NT2/D1 (cell line): ENCODE data around the gene FKBP14.
A peak's percentile ranks its signal among the peaks of the same experiment; 100 is the strongest.

Experiments used
- DNase-seq: peaks from one replicate; pipeline ENCODE4 v3.0.0-alpha.2; 2011; ENCODE audit warnings: low read depth, low spot score
- H3K27me3 ChIP-seq: 2 replicates; pipeline ENCODE4 v1.6.0; 2011; ENCODE audit warnings: mild to moderate bottlenecking; ENCODE audit not compliant: insufficient read length, insufficient read depth
- H3K36me3 ChIP-seq: 2 replicates; pipeline ENCODE4 v1.6.1; 2011; ENCODE audit warnings: mild to moderate bottlenecking, low read length, mixed read lengths; ENCODE audit not compliant: insufficient read depth, insufficient read length
- H3K4me1 ChIP-seq: 2 replicates; pipeline ENCODE4 v1.5.1; 2011; ENCODE audit not compliant: insufficient read depth, insufficient read length
- H3K4me3 ChIP-seq: 2 replicates; pipeline ENCODE4 v1.5.1; 2011; ENCODE audit warnings: low read depth; ENCODE audit not compliant: insufficient read length
- H3K9ac ChIP-seq: 2 replicates; pipeline ENCODE4 v1.6.0; 2011; ENCODE audit warnings: low read depth; ENCODE audit not compliant: insufficient read length
- H3K9me3 ChIP-seq: 2 replicates; pipeline ENCODE4 v1.5.1; 2011; ENCODE audit warnings: mild to moderate bottlenecking, low read length; ENCODE audit not compliant: insufficient read depth
- SUZ12 ChIP-seq: IDR thresholded peaks from 2 replicates; pipeline ENCODE4 v1.6.1; 2011; ENCODE audit not compliant: insufficient read length, insufficient read depth; ENCODE audit errors: extremely low read depth
- YY1 ChIP-seq: IDR thresholded peaks from 2 replicates; pipeline ENCODE4 v1.6.1; 2011; ENCODE audit not compliant: insufficient read length, insufficient read depth
- ZNF274 ChIP-seq: IDR thresholded peaks from 2 replicates; pipeline ENCODE4 v1.6.1; 2011; ENCODE audit warnings: mild to moderate bottlenecking, low read depth, low read length

FKBP14 gene

GRCh38 chr7:30001998-30002397 is 24.5 kb downstream of the FKBP14 start:
- TF ChIP-seq YY1 (no peak), ZNF274 (no peak), SUZ12 (no peak)
- peaks cover under 1% of the 10 kb centered on the region; the same call in 1 of the 2 replicates for H3K9me3 ChIP-seq
- no peaks in the 10 kb centered on the region for H3K36me3 ChIP-seq
- H3K4me1 ChIP-seq, result no peaks in the 10 kb centered on the region
- no peak overlapping the region for H3K4me3 ChIP-seq
- no peak for DNase-seq
- no peak overlapping the region for H3K9ac ChIP-seq
- H3K27me3 ChIP-seq, result no peaks in the 10 kb centered on the region

- Histone ChIP-seq H3K9ac (no peak overlapping the region), H3K27me3 (no peaks in the 10 kb centered on the region), H3K4me1 (no peaks in the 10 kb centered on the region), H3K9me3 (peaks cover 19% of the 10 kb centered on the region), H3K4me3 (no peak overlapping the region), H3K36me3 (no peaks in the 10 kb centered on the region)
- no peak for TF ChIP-seq YY1
- no peak for TF ChIP-seq SUZ12
- TF ChIP-seq ZNF274, result no peak
- no peak for DNase-seq
Measured at GRCh38 chr7:29998489-29998888, 28.0 kb downstream of the FKBP14 start.

GRCh38 chr7:29996321-29996720 is 30.2 kb downstream of the FKBP14 start:
- Histone ChIP-seq H3K4me3 (no peak overlapping the region), H3K4me1 (no peaks in the 10 kb centered on the region), H3K9me3 (peaks cover 27% of the 10 kb centered on the region), H3K27me3 (no peaks in the 10 kb centered on the region), H3K9ac (no peak overlapping the region), H3K36me3 (no peaks in the 10 kb centered on the region)
- TF ChIP-seq SUZ12 (no peak), ZNF274 (no peak), YY1 (no peak)
- no peak for DNase-seq

GRCh38 chr7:29995652-29996051 is 30.9 kb downstream of the FKBP14 start:
- no peaks in the 10 kb centered on the region for H3K27me3 ChIP-seq

GRCh38 chr7:29993140-29993539 is 33.4 kb downstream of the FKBP14 start:
- Histone ChIP-seq H3K27me3 (no peaks in the 10 kb centered on the region), H3K36me3 (no peaks in the 10 kb centered on the region), H3K9me3 (peaks cover 27% of the 10 kb centered on the region), H3K4me3 (no peak overlapping the region), H3K4me1 (no peaks in the 10 kb centered on the region), H3K9ac (no peak overlapping the region)
- TF ChIP-seq YY1, result no peak
- DNase-seq, result no peak

More at GRCh38 chr7:29995652-29996051, 30.9 kb downstream of the FKBP14 start:
- H3K9ac ChIP-seq, result no peak overlapping the region
- peaks cover 27% of the 10 kb centered on the region for H3K9me3 ChIP-seq
- no peak for TF ChIP-seq YY1
- no peak for TF ChIP-seq ZNF274
- TF ChIP-seq SUZ12, result no peak
- no peaks in the 10 kb centered on the region for H3K4me1 ChIP-seq
- H3K4me3 ChIP-seq, result no peak overlapping the region
- no peak for DNase-seq
- H3K36me3 ChIP-seq, result no peaks in the 10 kb centered on the region

GRCh38 chr7:29991937-29992336 is 34.6 kb downstream of the FKBP14 start:
- peaks cover 26% of the 10 kb centered on the region for H3K9me3 ChIP-seq
- H3K9ac ChIP-seq, result no peak overlapping the region
- TF ChIP-seq ZNF274, result no peak
- TF ChIP-seq YY1, result no peak
- TF ChIP-seq SUZ12, result no peak

GRCh38 chr7:29990931-29991330 is 35.6 kb downstream of the FKBP14 start:
- H3K36me3 ChIP-seq, result peaks cover 4% of the 10 kb centered on the region
- H3K4me1 ChIP-seq, result peaks cover 3% of the 10 kb centered on the region
- no peak for TF ChIP-seq YY1
- H3K4me3 ChIP-seq, result no peak overlapping the region
- peaks cover 16% of the 10 kb centered on the region for H3K9me3 ChIP-seq
- no peak overlapping the region for H3K9ac ChIP-seq
- H3K27me3 ChIP-seq, result no peaks in the 10 kb centered on the region
- DNase-seq, result no peak

More at GRCh38 chr7:29991937-29992336, 34.6 kb downstream of the FKBP14 start:
- H3K27me3 ChIP-seq, result no peaks in the 10 kb centered on the region
- no peak for DNase-seq
- no peak overlapping the region for H3K4me3 ChIP-seq
- H3K36me3 ChIP-seq, result peaks cover 4% of the 10 kb centered on the region
- H3K4me1 ChIP-seq, result peaks cover 3% of the 10 kb centered on the region

- H3K9ac ChIP-seq, result peak within 1 kb of the TSS; percentile 98
Measured at GRCh38 chr7:29989257-29989995, 37.1 kb downstream of the FKBP14 start, which contains the start of gene SCRN1. Gene SCRN1, minus strand, starts transcription at chr7:29989801. Its CDS starts 20,734 bp downstream, at chr7:29969067.

More at GRCh38 chr7:29989257-29989995, 37.1 kb downstream of the FKBP14 start, which contains the start of gene SCRN1:
- Histone ChIP-seq H3K9me3 (peaks cover 10% of the 10 kb centered on the region), H3K27me3 (no peaks in the 10 kb centered on the region), H3K36me3 (peaks cover 7% of the 10 kb centered on the region), H3K4me1 (peaks cover 3% of the 10 kb centered on the region), H3K4me3 (peak within 1 kb of the TSS; percentile 93)
- no peak for DNase-seq
- TF ChIP-seq ZNF274 (no peak), YY1 (no peak), SUZ12 (no peak)
